Hepatocyte (in vitro differentiated cells): Measurements from ENCODE around the gene KIF6. TPM values are rescaled to one million over a fixed set of nuclear protein-coding genes. Genes with fewer than 3 reads are reported as not detected.

Source experiments
- DNase-seq: peaks from one replicate; pipeline ENCODE4 v3.0.0-alpha.2; 2016; ENCODE audit warnings: low spot score
- H2AFZ ChIP-seq: fragments of 200-600 bp; sonication (generic); 2 replicates; pipeline ENCODE4 v1.6.0; 2016; ENCODE audit warnings: antibody characterized with exemption, mild to moderate bottlenecking
- H3K27ac ChIP-seq: fragments of 200-600 bp; sonication (generic); 2 replicates; pipeline ENCODE4 v1.5.1; 2016; ENCODE audit warnings: mild to moderate bottlenecking
- H3K27me3 ChIP-seq: fragments of 200-600 bp; sonication (generic); 2 replicates; pipeline ENCODE4 v1.6.1; 2016
- H3K36me3 ChIP-seq: fragments of 200-600 bp; sonication (generic); replicated peaks from 2 replicates; pipeline ENCODE4 v1.5.1; 2016; ENCODE audit warnings: low read depth; ENCODE audit not compliant: insufficient read depth
- H3K4me1 ChIP-seq: fragments of 200-600 bp; sonication (generic); 2 replicates; pipeline ENCODE4 v1.5.1; 2016; ENCODE audit warnings: mild to moderate bottlenecking, moderate library complexity; ENCODE audit not compliant: insufficient read depth
- H3K4me2 ChIP-seq: fragments of 200-600 bp; sonication (generic); 2 replicates; pipeline ENCODE4 v1.6.0; 2016
- H3K4me3 ChIP-seq: fragments of 200-600 bp; sonication (generic); 2 replicates; pipeline ENCODE4 v1.5.1; 2016; ENCODE audit warnings: mild to moderate bottlenecking
- H3K79me2 ChIP-seq: fragments of 200-600 bp; sonication (generic); 2 replicates; pipeline ENCODE4 v1.6.0; 2017; ENCODE audit warnings: mild to moderate bottlenecking
- H3K9me2 ChIP-seq: fragments of 200-600 bp; sonication (generic); replicated peaks from 2 replicates; pipeline ENCODE4 v1.6.0; 2017; ENCODE audit warnings: mild to moderate bottlenecking; ENCODE audit not compliant: insufficient read depth
- H3K9me3 ChIP-seq: fragments of 200-600 bp; sonication (generic); 2 replicates; pipeline ENCODE4 v1.5.1; 2016; ENCODE audit warnings: low read depth, mild to moderate bottlenecking
- H4K20me1 ChIP-seq: fragments of 200-600 bp; sonication (generic); 2 replicates; pipeline ENCODE4 v1.6.0; 2016; ENCODE audit warnings: mild to moderate bottlenecking; ENCODE audit not compliant: insufficient read depth, poor library complexity, severe bottlenecking
- EZH2 ChIP-seq: fragments of 200-600 bp; sonication (generic); IDR thresholded peaks from 2 replicates; pipeline ENCODE4 v1.6.1; 2016; ENCODE audit warnings: antibody characterized with exemption, mild to moderate bottlenecking, borderline replicate concordance
- EZH2phosphoT487 ChIP-seq: fragments of 200-600 bp; sonication (generic); IDR thresholded peaks from one replicate; pipeline ENCODE4 v1.6.1; 2018; ENCODE audit warnings: antibody characterized with exemption, mild to moderate bottlenecking, low read depth, moderate library complexity; ENCODE audit not compliant: unreplicated experiment, severe bottlenecking
- WGBS: methylation state at CpG from one replicate; pipeline ENCODE4 v1.1.6; 2016; ENCODE audit warnings: low lambda C conversion rate; ENCODE audit errors: missing lambda C conversion rate; 5-methylcytosine and 5-hydroxymethylcytosine counted together
- polyA plus RNA-seq: library from polyadenylated mRNA; unstranded; fragments of >200 nt; fragmentation: Nextera tagmentation; extraction: Ambion mirVana; gene quantifications from 2 replicates; pipeline ENCODE4 v1.2.1, GENCODE V29; 2016
- total RNA-seq: library from RNA; depleted of rRNA; stranded (reverse); fragments of >200 nt; gene quantifications from 2 replicates; pipeline ENCODE4 v1.2.3, GENCODE V29; 2014
- TF ChIP-seq, protein P1 (sequence below): fragments of 200-600 bp; sonication (generic); IDR thresholded peaks from 2 replicates; pipeline ENCODE4 v1.5.1; 2016; ENCODE audit warnings: antibody characterized with exemption, mild to moderate bottlenecking; ENCODE audit not compliant: poor library complexity

Gene KIF6
- total and polyA plus RNA-seq, 2 experiments from 2014 or later, result 0.87 to 2.3 TPM

DNA sequence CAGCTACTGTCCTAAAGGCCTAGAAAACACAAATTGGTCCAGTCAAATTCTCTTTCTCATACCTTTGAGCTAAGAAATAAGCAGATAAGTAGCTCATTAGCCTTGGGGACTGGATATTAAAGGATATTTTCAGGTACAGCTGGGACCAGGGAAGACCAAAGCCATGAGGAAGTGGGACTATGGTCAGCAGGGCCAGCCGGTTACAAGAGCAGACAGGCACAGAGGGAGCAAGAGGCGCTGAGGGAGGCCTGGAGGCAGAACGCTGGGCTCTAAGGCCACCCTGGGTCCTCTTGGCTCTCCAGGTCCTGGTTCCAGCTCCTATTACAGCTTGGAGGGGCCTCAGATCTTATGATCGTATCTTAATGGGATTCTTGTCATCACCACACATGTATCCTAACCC lies 314.2 kb downstream of the KIF6 start:
- no peak overlapping the region for H2AFZ ChIP-seq
- no peaks in the 10 kb centered on the region for H3K9me3 ChIP-seq
- 93% methylated on average over 4 of the region's 4 CpGs for WGBS
- H3K27ac ChIP-seq, result no peak overlapping the region
- H3K4me3 ChIP-seq, result no peak overlapping the region
- no peaks in the 10 kb centered on the region for H3K27me3 ChIP-seq
- no peaks in the 10 kb centered on the region for H3K79me2 ChIP-seq
- no peaks in the 10 kb centered on the region for H3K4me1 ChIP-seq
- H3K9me2 ChIP-seq, result no peaks in the 10 kb centered on the region
- H3K4me2 ChIP-seq, result no peak overlapping the region
- H3K36me3 ChIP-seq, result no peaks in the 10 kb centered on the region
- DNase-seq, result no peak
- TF ChIP-seq, protein P1, sequence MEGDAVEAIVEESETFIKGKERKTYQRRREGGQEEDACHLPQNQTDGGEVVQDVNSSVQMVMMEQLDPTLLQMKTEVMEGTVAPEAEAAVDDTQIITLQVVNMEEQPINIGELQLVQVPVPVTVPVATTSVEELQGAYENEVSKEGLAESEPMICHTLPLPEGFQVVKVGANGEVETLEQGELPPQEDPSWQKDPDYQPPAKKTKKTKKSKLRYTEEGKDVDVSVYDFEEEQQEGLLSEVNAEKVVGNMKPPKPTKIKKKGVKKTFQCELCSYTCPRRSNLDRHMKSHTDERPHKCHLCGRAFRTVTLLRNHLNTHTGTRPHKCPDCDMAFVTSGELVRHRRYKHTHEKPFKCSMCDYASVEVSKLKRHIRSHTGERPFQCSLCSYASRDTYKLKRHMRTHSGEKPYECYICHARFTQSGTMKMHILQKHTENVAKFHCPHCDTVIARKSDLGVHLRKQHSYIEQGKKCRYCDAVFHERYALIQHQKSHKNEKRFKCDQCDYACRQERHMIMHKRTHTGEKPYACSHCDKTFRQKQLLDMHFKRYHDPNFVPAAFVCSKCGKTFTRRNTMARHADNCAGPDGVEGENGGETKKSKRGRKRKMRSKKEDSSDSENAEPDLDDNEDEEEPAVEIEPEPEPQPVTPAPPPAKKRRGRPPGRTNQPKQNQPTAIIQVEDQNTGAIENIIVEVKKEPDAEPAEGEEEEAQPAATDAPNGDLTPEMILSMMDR, result no peak
- TF ChIP-seq EZH2 (no peak), EZH2phosphoT487 (no peak)
- no peaks in the 10 kb centered on the region for H4K20me1 ChIP-seq

DNA sequence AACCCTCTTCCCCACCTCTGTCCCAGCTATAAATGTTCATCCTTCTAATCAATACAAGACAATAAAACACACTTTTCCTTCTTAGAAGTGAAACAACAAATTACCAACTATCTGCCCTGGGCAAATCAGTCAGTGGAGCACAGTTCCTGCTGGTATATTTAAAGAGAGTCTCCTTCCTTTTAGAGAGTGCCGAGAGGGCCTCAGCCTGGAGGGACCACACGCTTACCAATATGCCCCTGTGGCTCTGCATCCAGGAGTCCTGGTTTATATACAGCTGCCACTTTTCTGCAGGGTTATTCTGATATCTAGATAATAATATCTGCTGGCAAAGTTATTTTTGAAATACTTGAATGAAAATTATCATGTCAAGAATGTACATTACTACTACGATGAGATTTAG lies 315.3 kb downstream of the KIF6 start:
- Histone ChIP-seq H3K79me2 (no peaks in the 10 kb centered on the region), H3K4me1 (no peaks in the 10 kb centered on the region), H3K27ac (no peak overlapping the region), H3K27me3 (no peaks in the 10 kb centered on the region), H3K36me3 (no peaks in the 10 kb centered on the region), H3K4me3 (no peak overlapping the region), H3K9me2 (no peaks in the 10 kb centered on the region), H3K9me3 (no peaks in the 10 kb centered on the region), H4K20me1 (no peaks in the 10 kb centered on the region), H2AFZ (no peak overlapping the region), H3K4me2 (no peak overlapping the region)
- TF ChIP-seq EZH2phosphoT487, result no peak
- TF ChIP-seq, protein P1, result no peak
- no peak for TF ChIP-seq EZH2
- DNase-seq, result no peak
- 91% methylated on average over 3 of the region's 3 CpGs for WGBS

DNA sequence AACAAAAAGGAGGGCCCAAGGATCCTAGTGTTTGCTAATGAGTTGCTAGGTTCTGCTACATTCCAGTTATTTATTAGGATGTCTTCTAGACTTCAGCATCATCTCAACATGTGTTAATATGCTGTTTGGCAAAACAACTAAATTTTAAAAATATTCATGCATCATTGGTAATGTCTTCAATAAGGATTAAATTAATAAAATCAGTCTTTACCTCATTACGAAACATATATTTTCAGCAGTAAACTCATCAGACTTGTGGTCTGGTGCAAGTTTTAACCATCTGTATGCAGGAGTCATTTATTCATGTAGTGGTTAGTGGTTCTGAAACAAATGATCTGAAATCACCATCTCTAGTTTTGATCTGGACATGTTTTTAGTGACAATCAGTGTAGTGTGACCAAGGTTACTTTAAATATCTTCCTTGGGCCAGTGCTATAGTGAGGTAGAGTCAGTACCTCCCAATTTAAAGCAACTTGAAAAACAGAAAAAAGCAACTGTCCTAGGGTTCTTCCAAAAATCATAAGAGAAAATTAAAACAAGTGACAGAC lies 317.7 kb downstream of the KIF6 start:
- no peaks in the 10 kb centered on the region for H3K9me2 ChIP-seq
- no peak overlapping the region for H3K4me2 ChIP-seq
- no peaks in the 10 kb centered on the region for H3K27me3 ChIP-seq
- TF ChIP-seq EZH2phosphoT487 (no peak), EZH2 (no peak)
- TF ChIP-seq, protein P1, result no peak
- no peaks in the 10 kb centered on the region for H3K9me3 ChIP-seq
- no peak overlapping the region for H3K4me3 ChIP-seq
- no peaks in the 10 kb centered on the region for H3K79me2 ChIP-seq
- no peaks in the 10 kb centered on the region for H3K4me1 ChIP-seq
- 97% methylated on average over 1 of the region's 1 CpG for WGBS
- no peaks in the 10 kb centered on the region for H4K20me1 ChIP-seq
- no peak for DNase-seq
- no peaks in the 10 kb centered on the region for H3K36me3 ChIP-seq
- H3K27ac ChIP-seq, result no peak overlapping the region
- H2AFZ ChIP-seq, result no peak overlapping the region

DNA sequence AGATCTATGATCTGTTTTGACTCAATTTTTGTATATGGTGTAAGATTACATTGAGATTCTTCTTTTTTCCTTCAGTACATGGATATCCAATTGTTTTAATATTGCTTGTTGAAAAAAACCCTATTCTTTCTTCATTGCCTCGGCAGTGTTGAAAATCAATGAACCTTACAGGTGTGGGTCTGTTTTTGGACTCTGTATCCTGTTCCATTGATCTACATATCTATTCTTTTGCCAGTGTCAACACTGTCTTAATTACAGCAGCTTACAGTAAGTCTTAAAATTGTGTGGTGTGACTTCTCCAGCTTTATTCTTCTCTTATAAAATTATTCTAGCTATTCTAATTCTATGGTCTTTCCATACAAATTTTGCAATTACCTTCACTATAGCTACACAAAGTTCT lies 320.9 kb downstream of the KIF6 start:
- Histone ChIP-seq H3K27ac (no peak overlapping the region), H4K20me1 (no peaks in the 10 kb centered on the region), H3K36me3 (no peaks in the 10 kb centered on the region), H3K79me2 (no peaks in the 10 kb centered on the region), H3K9me2 (no peaks in the 10 kb centered on the region), H3K4me3 (no peak overlapping the region), H3K27me3 (no peaks in the 10 kb centered on the region), H3K9me3 (no peaks in the 10 kb centered on the region), H3K4me1 (no peaks in the 10 kb centered on the region), H2AFZ (no peak overlapping the region), H3K4me2 (no peak overlapping the region)
- TF ChIP-seq EZH2 (no peak), EZH2phosphoT487 (no peak)
- TF ChIP-seq, protein P1, result no peak
- WGBS, result 87% methylated on average over 1 of the region's 1 CpG
- no peak for DNase-seq
